Right lobe of liver (tissue), 6 donors: ENCODE measurements around the gene DNAJC25. TPM values are rescaled to one million over a fixed set of nuclear protein-coding genes. Genes with fewer than 3 reads are reported as not detected.
"Not testable (repeated sequence)": the region's sequence is repeated elsewhere in the genome, so short reads cannot be mapped to it uniquely, and the experiment has no call there.

Source experiments
- ATAC-seq, 4 donors: fragments of 200-7000 bp; cut with Tn5 transposase; one replicate each; pipeline ENCODE4 v1.9.1; 2020; ENCODE audit warnings: mild to moderate bottlenecking in 4 of 4, moderate library complexity in 4 of 4
- DNase-seq, 3 donors: peaks; one replicate each; pipeline ENCODE4 v3.0.0-alpha.2; 2020
- H3K27ac ChIP-seq, 3 donors: fragments of 200-600 bp; one replicate each; pipeline ENCODE4 v1.8.0; 2022
- H3K27me3 ChIP-seq, 2 donors: fragments of 200-600 bp; one replicate each; pipeline ENCODE4 v1.8.0; 2022
- H3K36me3 ChIP-seq, 4 donors: fragments of 200-600 bp; sonication (generic) in 1 of 4; one replicate each; pipeline versions ENCODE4 v1.5.1 to v1.8.0; 2017 to 2022; ENCODE audit warnings: control low read depth in 1 of 4
- H3K4me1 ChIP-seq, 4 donors: fragments of 200-600 bp; sonication (generic) in 1 of 4; one replicate each; pipeline versions ENCODE4 v1.5.1 to v1.8.0; 2017 to 2022; ENCODE audit warnings: control low read depth in 1 of 4
- H3K4me3 ChIP-seq, 3 donors: fragments of 200-600 bp; one replicate each; pipeline ENCODE4 v1.8.0; 2022
- H3K9me3 ChIP-seq, 4 donors: fragments of 200-600 bp; sonication (generic) in 1 of 4; one replicate each; pipeline versions ENCODE4 v1.5.1 to v1.8.0; 2017 to 2022; ENCODE audit warnings: control low read depth in 1 of 4
- POLR2A ChIP-seq: fragments of 450-650 bp; IDR thresholded peaks from one replicate; pipeline ENCODE4 v1.6.1; 2017; ENCODE audit warnings: antibody characterized with exemption, mild to moderate bottlenecking
- WGBS: methylation state at CpG from one replicate; pipeline ENCODE4 v1.1.6; 2018; ENCODE audit warnings: low coverage, low lambda C conversion rate; ENCODE audit not compliant: insufficient coverage; ENCODE audit errors: missing lambda C conversion rate; 5-methylcytosine and 5-hydroxymethylcytosine counted together
- intact Hi-C, 2 donors: fragments of 100-400 bp; cut with DNase I; formaldehyde crosslinking; loops; one replicate each; pipeline versions ENCODE4 v1.11.2 to v1.14.1; 2022
- total RNA-seq, 6 experiments: library from RNA; depleted of rRNA in 2 of 6; stranded (reverse); fragments of >200 nt in 2 of 6; fragmentation: NEBNext Ultra II Directional in 3 of 6; extraction: Animal tissue kit (Norgen Biotek cat#: 25700) in 3 of 6; gene quantifications; one replicate each; pipeline versions ENCODE4 v1.1.0 to v1.2.4, GENCODE V29; 2016 to 2023
- TF ChIP-seq, protein P1 (sequence below), 4 donors: fragments of 200-600 bp in 3 of 4; fragments of 450-650 bp in 1 of 4; IDR thresholded peaks; one replicate each; pipeline versions ENCODE4 v1.5.1 to v1.8.0; 2016 to 2022; ENCODE audit warnings: antibody characterized with exemption in 4 of 4, mild to moderate bottlenecking in 2 of 4
- donor health status: DM: no; HTN: yes; CAD: no.
- donor health status: DM: no; HTN: no; CAD: no.
- donor health status: DM: no; HTN: no; CAD: no.
- donor health status: DM: no; HTN: yes; CAD: no.
- donor health status: DM: no; HTN: yes; CAD: no.

The DNAJC25 gene
- total RNA-seq, 6 experiments from 2014 or later = 12.2 to 32.8 (median 18.2) TPM

DNA sequence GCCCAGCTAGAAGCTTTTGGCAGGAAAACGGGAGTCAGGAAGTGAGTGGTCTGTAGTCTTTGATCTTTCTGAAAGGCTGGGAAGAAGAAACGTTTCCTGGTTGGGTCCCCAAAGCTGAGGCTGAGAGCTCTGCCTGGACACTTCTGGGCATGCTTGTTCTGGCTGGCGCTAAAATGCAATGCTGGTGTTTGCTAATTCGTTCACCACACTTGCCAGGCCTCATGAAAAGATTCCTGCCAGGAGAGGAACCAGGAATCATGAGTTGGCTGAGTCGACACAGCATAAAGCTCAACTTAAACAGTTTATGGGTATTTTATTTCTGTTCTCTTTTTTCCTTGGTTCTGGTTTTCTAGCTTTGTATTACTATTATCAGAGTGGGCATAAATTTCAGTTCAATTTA is 21.0 kb upstream of the DNAJC25 start:
- intact Hi-C loops = no loop called here
- H3K36me3 ChIP-seq = no peaks in the 10 kb centered on the region
- TF ChIP-seq, protein P1, sequence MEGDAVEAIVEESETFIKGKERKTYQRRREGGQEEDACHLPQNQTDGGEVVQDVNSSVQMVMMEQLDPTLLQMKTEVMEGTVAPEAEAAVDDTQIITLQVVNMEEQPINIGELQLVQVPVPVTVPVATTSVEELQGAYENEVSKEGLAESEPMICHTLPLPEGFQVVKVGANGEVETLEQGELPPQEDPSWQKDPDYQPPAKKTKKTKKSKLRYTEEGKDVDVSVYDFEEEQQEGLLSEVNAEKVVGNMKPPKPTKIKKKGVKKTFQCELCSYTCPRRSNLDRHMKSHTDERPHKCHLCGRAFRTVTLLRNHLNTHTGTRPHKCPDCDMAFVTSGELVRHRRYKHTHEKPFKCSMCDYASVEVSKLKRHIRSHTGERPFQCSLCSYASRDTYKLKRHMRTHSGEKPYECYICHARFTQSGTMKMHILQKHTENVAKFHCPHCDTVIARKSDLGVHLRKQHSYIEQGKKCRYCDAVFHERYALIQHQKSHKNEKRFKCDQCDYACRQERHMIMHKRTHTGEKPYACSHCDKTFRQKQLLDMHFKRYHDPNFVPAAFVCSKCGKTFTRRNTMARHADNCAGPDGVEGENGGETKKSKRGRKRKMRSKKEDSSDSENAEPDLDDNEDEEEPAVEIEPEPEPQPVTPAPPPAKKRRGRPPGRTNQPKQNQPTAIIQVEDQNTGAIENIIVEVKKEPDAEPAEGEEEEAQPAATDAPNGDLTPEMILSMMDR (IDR thresholded peaks at IDR 0.05) = no peak
- TF ChIP-seq POLR2A = no peak
- 10% methylated on average over 5 of the region's 5 CpGs for WGBS
- no peaks in the 10 kb centered on the region for H3K9me3 ChIP-seq
- DNase-seq (peak in 1 of 3 donors; percentile 75), ATAC-seq (peak; percentile 51 to 63 (median 59))
- H3K4me1 ChIP-seq = peaks cover 0 to 44% (median 20%) of the 10 kb centered on the region in 4 donors
- H3K27ac ChIP-seq = peak overlapping the region; percentile 31 to 80 (median 59)
- H3K27me3 ChIP-seq = no peaks in the 10 kb centered on the region
- H3K4me3 ChIP-seq = no peak overlapping the region

DNA sequence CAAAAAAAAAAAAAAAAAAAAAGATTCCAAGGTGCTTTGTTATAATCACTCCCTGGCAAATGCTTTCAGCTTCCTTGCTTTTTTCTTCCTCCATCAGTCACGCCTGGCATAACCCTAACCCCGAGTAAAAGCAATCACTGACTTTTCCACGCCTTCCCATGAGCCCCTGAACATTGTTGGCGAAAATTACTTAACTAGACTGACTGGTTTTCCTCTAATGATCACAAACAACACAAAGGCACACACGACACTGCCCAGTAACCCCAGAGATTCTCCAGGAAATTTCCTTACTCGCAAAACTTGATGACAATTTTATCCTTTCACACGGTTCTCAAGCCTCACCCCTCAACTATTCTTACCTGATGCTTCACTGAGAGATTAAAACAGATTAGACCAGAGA is 20.3 kb upstream of the DNAJC25 start:
- TF ChIP-seq, protein P1 (IDR thresholded peaks at IDR 0.05) = no peak
- no peak for TF ChIP-seq POLR2A
- Histone ChIP-seq H3K4me1 (peaks cover 0 to 40% (median 17%) of the 10 kb centered on the region in 4 donors), H3K27ac (peak overlapping the region in 1 of 3 donors; percentile 80), H3K36me3 (no peaks in the 10 kb centered on the region), H3K9me3 (no peaks in the 10 kb centered on the region), H3K27me3 (no peaks in the 10 kb centered on the region), H3K4me3 (no peak overlapping the region)
- DNase-seq (no peak), ATAC-seq (no peak)
- WGBS = 70% methylated on average over 7 of the region's 7 CpGs
- intact Hi-C loops = no loop called here

DNA sequence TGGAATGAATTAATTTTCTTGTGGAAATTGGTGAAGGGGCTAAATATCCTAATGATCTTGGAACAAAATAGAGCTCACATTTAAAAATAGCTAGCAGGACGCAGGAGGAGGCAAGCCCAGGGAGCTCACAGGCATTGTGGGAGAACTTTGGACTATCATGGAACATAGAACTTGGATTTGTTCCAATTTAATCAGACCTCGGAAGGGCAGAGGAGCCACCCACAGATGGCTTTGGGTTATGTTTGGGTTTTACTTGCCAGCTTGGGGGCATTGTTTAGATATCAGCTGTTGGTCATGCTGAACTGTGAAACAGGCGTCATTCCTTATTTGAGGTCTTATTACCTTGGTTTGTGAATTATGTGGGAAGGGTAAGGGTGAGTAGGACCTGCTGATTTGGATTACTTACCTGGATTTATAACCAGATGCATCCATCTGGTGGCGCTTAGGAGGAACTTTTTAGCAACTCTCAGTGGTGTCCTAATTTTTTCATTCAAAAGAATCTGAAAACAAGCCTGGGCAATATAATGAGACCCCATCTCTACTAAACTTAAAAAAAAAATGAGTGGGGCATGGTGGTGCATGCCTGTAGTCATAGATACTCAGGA is 17.6 kb upstream of the DNAJC25 start:
- intact Hi-C loops = no loop called here
- TF ChIP-seq, protein P1 (IDR thresholded peaks at IDR 0.05) = peak; percentile 30 to 44 (median 36)
- TF ChIP-seq POLR2A = no peak
- 23% methylated on average over 4 of the region's 4 CpGs for WGBS

DNA sequence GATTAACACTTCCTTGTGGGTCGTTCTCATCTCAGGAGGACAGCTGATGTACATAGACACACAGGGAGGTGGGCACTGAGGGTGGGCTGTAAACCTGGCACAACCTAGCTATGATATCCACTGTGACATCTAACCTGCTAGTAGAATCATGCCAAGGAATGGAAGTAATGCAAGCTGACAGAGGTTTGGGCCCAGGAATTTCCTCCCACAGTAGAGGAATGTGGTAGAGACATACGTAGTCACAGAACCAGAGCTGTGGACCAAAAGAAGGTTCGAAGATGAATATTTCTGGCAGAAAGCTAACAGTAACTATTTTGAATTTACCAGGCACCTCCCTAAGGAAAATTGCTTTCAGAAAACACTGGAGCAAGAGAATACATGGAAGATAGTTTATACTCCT is 15.2 kb upstream of the DNAJC25 start:
- H3K27me3 ChIP-seq = no peaks in the 10 kb centered on the region
- H3K4me1 ChIP-seq = peaks cover 0 to 19% (median 7%) of the 10 kb centered on the region in 4 donors
- WGBS = 71% methylated on average over 3 of the region's 3 CpGs
- ATAC-seq (no peak), DNase-seq (no peak)
- H3K36me3 ChIP-seq = no peaks in the 10 kb centered on the region
- no peak overlapping the region for H3K27ac ChIP-seq
- no peak for TF ChIP-seq POLR2A
- TF ChIP-seq, protein P1 (IDR thresholded peaks at IDR 0.05) = no peak
- no peak overlapping the region for H3K4me3 ChIP-seq
- intact Hi-C loops = no loop called here
- H3K9me3 ChIP-seq = no peaks in the 10 kb centered on the region

More for the DNA sequence above, 17.6 kb upstream of the DNAJC25 start:
- peak overlapping the region; percentile 41 to 68 (median 59) for H3K27ac ChIP-seq
- no peak overlapping the region for H3K4me3 ChIP-seq
- no peaks in the 10 kb centered on the region for H3K27me3 ChIP-seq
- ATAC-seq = peak; percentile 91 to 96 (median 94)
- H3K36me3 ChIP-seq = no peaks in the 10 kb centered on the region
- DNase-seq = peak in 2 of 3 donors; percentile 31 to 73
- no peaks in the 10 kb centered on the region for H3K9me3 ChIP-seq
- H3K4me1 ChIP-seq = peaks cover 0 to 32% (median 13%) of the 10 kb centered on the region in 4 donors

DNA sequence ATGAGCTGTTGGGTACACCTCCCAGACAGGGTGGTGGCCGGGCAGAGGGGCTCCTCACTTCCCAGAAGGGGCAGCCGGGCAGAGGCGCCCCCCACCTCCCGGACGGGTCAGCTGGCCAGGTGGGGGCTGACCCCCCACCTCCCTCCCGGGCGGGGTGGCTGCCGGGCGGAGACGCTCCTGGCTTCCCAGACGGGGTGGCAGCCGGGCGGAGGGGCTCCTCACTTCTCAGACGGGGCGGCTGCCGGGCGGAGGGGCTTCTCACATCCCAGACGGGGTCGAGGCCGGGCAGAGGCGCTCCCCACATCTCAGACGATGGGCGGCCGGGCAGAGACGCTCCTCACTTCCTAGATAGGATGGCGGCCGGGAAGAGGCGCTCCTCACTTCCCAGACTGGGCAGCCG is 13.8 kb upstream of the DNAJC25 start:
- H3K36me3 ChIP-seq, intact Hi-C loops, DNase-seq, H3K4me3 ChIP-seq, ATAC-seq, H3K27me3 ChIP-seq, H3K27ac ChIP-seq, H3K9me3 ChIP-seq: not testable (repeated sequence)
- WGBS = 80% methylated on average over 1 of the region's 29 CpGs
- H3K4me1 ChIP-seq = peaks cover 0 to 28% (median 15%) of the 10 kb centered on the region in 4 donors
